ENCODE results near the gene NID1.

DNA sequence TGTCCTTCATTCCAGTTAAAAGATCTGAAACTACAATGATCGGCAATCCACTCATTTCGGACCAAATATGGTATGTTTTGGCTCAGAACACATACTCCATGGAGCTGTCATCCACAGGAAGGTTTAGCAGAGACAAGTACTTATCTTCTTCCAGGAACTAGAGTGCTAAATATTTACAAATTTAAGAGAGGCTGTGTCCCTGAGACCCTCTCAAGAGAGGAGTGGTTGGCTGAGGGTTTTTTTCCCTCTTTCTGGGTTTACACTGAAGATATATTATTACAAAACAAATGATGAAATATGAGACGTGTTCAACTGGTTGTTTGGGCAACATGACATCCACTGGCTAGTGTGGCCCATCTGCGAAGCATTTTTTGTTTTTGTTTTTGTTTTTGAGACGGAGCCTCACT, 25.9 kb upstream of the NID1 start:
- TF ChIP-seq CTCF (IDR thresholded peaks at IDR 0.05) (no peak), POLR2A (IDR thresholded peaks at IDR 0.05) (no peak), POLR2AphosphoS5 (IDR thresholded peaks at IDR 0.05) (no peak)

Measured in gastroesophageal sphincter (tissue), 3 donors.